Panc1 (cell line): ENCODE measurements around the gene ZSCAN25. TPM values are rescaled to one million over a fixed set of nuclear protein-coding genes. Genes with fewer than 3 reads are reported as not detected.
"Not testable (repeated sequence)": the region's sequence is repeated elsewhere in the genome, so short reads cannot be mapped to it uniquely, and the experiment has no call there.

Experiments
- ATAC-seq: fragments of 200-7000 bp; cut with Tn5 transposase; 2 replicates; pipeline ENCODE4 v1.9.1; 2020; ENCODE audit warnings: mild to moderate bottlenecking, moderate library complexity
- BruUV-seq: library from RNA; stranded (reverse); fragments of 400-500 nt; replicated peaks from 2 replicates; lab custom pipeline; 2021; lab: Mats Ljungman, UMichigan
- CTCF ChIA-PET: fragments of 300-600 bp; sonication (Branson Sonifier 250); formaldehyde crosslinking; loops from one replicate; lab custom pipeline; 2022; ENCODE audit warnings: antibody characterized with exemption; lab: Charles Lee
- POLR2A ChIA-PET: fragments of 300-600 bp; sonication (Branson Sonifier 250); formaldehyde crosslinking; loops from one replicate; lab custom pipeline; 2022; ENCODE audit warnings: antibody characterized with exemption; lab: Charles Lee
- DNase-seq: peaks from one replicate; pipeline ENCODE4 v3.0.0-alpha.2; 2010; ENCODE audit warnings: low read depth, low spot score
- H3K27ac ChIP-seq: 2 replicates; pipeline ENCODE4 v1.5.1; 2011; ENCODE audit warnings: mild to moderate bottlenecking, low read length, inconsistent platforms
- H3K27me3 ChIP-seq: fragments of 200-500 bp; sonication (Bioruptor generic); 2 replicates; pipeline ENCODE4 v1.6.0; 2014; ENCODE audit warnings: low read length, inconsistent platforms; ENCODE audit not compliant: control insufficient read depth, insufficient read depth
- H3K36me3 ChIP-seq: fragments of 200-500 bp; sonication (Bioruptor generic); 2 replicates; pipeline ENCODE4 v1.5.1; 2014; ENCODE audit warnings: inconsistent platforms, mild to moderate bottlenecking, low read length, moderate library complexity; ENCODE audit not compliant: control insufficient read depth, insufficient read depth
- H3K4me1 ChIP-seq: 2 replicates; pipeline ENCODE4 v1.5.1; 2011; ENCODE audit warnings: inconsistent platforms, mild to moderate bottlenecking, low read length, moderate library complexity; ENCODE audit not compliant: control insufficient read depth, insufficient read depth
- H3K4me3 ChIP-seq, 2 experiments: 2 replicates each; pipeline ENCODE4 v1.5.1; 2011 to 2012; ENCODE audit warnings: low read depth in 2 of 2, low read length in 2 of 2, mild to moderate bottlenecking in 2 of 2, inconsistent platforms in 1 of 2, moderate library complexity in 1 of 2
- H3K9me3 ChIP-seq: fragments of 200-500 bp; sonication (Bioruptor generic); 2 replicates; pipeline ENCODE4 v1.5.1; 2014; ENCODE audit warnings: low read depth, mild to moderate bottlenecking, inconsistent platforms, low read length, moderate library complexity; ENCODE audit not compliant: control insufficient read depth, insufficient read depth
- CTCF ChIP-seq: fragments of 450-650 bp; IDR thresholded peaks from 2 replicates; pipeline ENCODE4 v1.5.1; 2017; ENCODE audit warnings: mild to moderate bottlenecking
- POLR2AphosphoS5 ChIP-seq: IDR thresholded peaks from 2 replicates; pipeline ENCODE4 v1.6.1; 2012; ENCODE audit warnings: mild to moderate bottlenecking, low read depth, low read length, moderate library complexity
- REST ChIP-seq, 2 experiments: IDR thresholded peaks; 2 replicates each; pipeline ENCODE4 v1.6.1; 2011 to 2012; ENCODE audit warnings: low read depth in 2 of 2, control low read depth in 1 of 2, low read length in 1 of 2, mild to moderate bottlenecking in 1 of 2, moderate library complexity in 1 of 2; ENCODE audit not compliant: insufficient read depth in 1 of 2
- SIN3A ChIP-seq: IDR thresholded peaks from 2 replicates; pipeline ENCODE4 v1.6.1; 2012; ENCODE audit warnings: low read depth, mild to moderate bottlenecking, low read length, moderate library complexity, borderline replicate concordance; ENCODE audit not compliant: insufficient read depth
- TCF7L2 ChIP-seq: IDR thresholded peaks from 2 replicates; pipeline ENCODE4 v1.6.1; 2011; ENCODE audit warnings: mild to moderate bottlenecking, low read depth, low read length, inconsistent platforms
- in situ Hi-C: cut with HindIII; loops from 2 replicates; pipeline ENCODE4 v1.10.0; 2016; ENCODE audit warnings: low sequenced_read_pairs, low pct_unique_long_range_greater_than_20kb
- intact Hi-C: fragments of 100-400 bp; cut with micrococcal nuclease; formaldehyde crosslinking; loops from one replicate; pipeline ENCODE4 v1.10.0; 2022; ENCODE audit not compliant: unreplicated experiment
- total RNA-seq: library from RNA; stranded (reverse); gene quantifications from one replicate; pipeline ENCODE4 v1.2.1, GENCODE V29; 2021; ENCODE audit not compliant: unreplicated experiment

ZSCAN25 gene
- total RNA-seq, 1 experiment from 2014 or later: 14.8 TPM

- H3K9me3 ChIP-seq: no peaks in the 10 kb centered on the region
- intact Hi-C loops (no loop called here), in situ Hi-C loops (no loop called here)
- H3K4me1 ChIP-seq: no peaks in the 10 kb centered on the region
- CTCF ChIA-PET: no interaction called here
- DNase-seq (no peak), ATAC-seq (no peak)
- H3K27ac ChIP-seq: no peak overlapping the region
- no peaks in the 10 kb centered on the region for H3K36me3 ChIP-seq
- POLR2A ChIA-PET: no interaction called here
- H3K4me3 ChIP-seq: no peak overlapping the region
- no peaks in the 10 kb centered on the region for H3K27me3 ChIP-seq
- TF ChIP-seq SIN3A (no peak), REST (IDR thresholded peaks at IDR 0.05; ENCODE audit: insufficient read depth in 1 of 2, low read depth in 2 of 2, low read length in 1 of 2) (no peak), POLR2AphosphoS5 (no peak), CTCF (no peak), TCF7L2 (no peak)
- no TSS peak for BruUV-seq
Observed at GRCh38 chr7:99651290-99651689, 34.5 kb downstream of the ZSCAN25 start.

- no peak for ATAC-seq
- Histone ChIP-seq H3K4me1 (no peaks in the 10 kb centered on the region), H3K27me3 (no peaks in the 10 kb centered on the region), H3K27ac (no peak overlapping the region), H3K9me3 (no peaks in the 10 kb centered on the region), H3K4me3 (no peak overlapping the region), H3K36me3 (no peaks in the 10 kb centered on the region)
- in situ Hi-C loops (no loop called here), intact Hi-C loops (no loop called here)
- ChIA-PET POLR2A (no interaction called here), CTCF (no interaction called here)
- no TSS peak for BruUV-seq
- no peak for DNase-seq
- no peak for TF ChIP-seq SIN3A
Observed at GRCh38 chr7:99652671-99653070, 35.9 kb downstream of the ZSCAN25 start.

- intact Hi-C loops, H3K27me3 ChIP-seq, H3K27ac ChIP-seq, CTCF ChIA-PET, H3K36me3 ChIP-seq, BruUV-seq, in situ Hi-C loops, H3K4me1 ChIP-seq, DNase-seq, H3K4me3 ChIP-seq, ATAC-seq, H3K9me3 ChIP-seq, POLR2A ChIA-PET: not testable (repeated sequence)
Observed at GRCh38 chr7:99653269-99653668, 36.5 kb downstream of the ZSCAN25 start.
